GM19193 (cell line): Measurements from ENCODE around the gene CYP2W1.

ENCODE experiments used
- POLR2A ChIP-seq: IDR thresholded peaks from 4 replicates; pipeline ENCODE4 v1.6.1; 2011; ENCODE audit not compliant: insufficient read depth, insufficient read length; ENCODE audit errors: extremely low read depth

CYP2W1 gene, protein sequence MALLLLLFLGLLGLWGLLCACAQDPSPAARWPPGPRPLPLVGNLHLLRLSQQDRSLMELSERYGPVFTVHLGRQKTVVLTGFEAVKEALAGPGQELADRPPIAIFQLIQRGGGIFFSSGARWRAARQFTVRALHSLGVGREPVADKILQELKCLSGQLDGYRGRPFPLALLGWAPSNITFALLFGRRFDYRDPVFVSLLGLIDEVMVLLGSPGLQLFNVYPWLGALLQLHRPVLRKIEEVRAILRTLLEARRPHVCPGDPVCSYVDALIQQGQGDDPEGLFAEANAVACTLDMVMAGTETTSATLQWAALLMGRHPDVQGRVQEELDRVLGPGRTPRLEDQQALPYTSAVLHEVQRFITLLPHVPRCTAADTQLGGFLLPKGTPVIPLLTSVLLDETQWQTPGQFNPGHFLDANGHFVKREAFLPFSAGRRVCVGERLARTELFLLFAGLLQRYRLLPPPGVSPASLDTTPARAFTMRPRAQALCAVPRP

DNA sequence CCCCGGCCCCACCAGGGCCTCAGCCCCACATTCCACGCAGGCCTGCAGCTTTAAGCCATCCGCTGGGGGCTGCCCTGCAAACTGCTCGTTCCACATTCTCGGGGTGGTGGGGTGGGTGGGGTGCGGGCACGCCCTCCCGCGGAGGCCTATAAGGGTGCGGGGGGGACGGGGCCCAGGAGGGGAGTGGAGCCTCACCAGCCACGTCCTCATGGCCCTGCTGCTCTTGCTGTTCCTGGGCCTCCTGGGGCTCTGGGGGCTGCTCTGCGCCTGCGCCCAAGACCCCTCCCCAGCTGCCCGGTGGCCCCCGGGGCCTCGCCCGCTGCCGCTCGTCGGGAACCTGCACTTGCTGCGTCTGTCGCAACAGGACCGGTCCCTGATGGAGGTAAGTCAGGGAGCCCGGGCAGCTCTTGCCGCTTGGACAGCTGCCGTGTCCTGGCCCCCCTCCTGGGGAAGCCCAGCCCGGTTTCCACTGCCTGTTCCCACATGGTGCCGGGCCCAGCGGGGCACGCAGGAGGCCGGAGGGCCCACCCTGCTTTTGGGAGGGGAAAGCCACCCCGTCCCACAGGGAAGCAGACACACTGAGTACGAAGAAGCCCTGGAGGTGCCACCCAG lies at the start of gene CYP2W1:
CYP2W1 (plus strand) TSS at position 178 of the 612 bp plus-strand sequence; CDS start at position 209, 31 bp downstream.
- TF ChIP-seq POLR2A, result no peak

DNA sequence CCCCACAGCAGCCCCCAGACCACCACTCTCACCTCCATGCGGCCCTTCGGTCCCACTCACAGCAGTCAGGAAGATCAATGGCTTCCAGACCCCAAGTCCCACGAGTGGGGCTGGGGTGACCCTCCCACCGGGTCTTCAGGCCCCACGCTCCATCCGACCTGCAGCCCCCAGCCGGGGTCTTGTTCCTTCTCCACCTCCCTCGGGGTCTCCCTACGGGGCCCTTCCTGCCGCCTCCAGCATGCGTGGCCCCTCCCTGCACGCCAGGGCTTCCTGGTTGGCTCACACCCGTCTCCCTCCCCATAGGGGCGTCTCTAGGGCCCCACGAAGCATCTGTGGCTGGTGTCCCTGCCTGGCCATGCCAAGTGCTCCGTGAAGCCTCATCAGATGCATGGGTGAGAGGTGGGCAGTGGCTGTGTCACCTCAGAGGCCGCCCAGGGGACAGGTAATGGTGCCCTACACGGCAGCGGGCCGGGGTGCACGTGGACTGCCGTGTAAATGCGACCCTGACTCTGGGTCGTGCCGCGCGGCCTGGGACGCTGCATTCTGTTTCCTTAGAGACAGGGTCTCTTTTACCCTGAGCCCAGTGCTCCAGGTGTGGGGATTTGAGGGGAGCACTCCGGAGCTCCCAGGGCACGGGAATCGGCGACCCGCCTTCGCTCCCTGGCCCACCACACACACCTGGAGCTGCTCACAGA lies 48.4 kb upstream of the CYP2W1 start:
- TF ChIP-seq POLR2A, result no peak

DNA sequence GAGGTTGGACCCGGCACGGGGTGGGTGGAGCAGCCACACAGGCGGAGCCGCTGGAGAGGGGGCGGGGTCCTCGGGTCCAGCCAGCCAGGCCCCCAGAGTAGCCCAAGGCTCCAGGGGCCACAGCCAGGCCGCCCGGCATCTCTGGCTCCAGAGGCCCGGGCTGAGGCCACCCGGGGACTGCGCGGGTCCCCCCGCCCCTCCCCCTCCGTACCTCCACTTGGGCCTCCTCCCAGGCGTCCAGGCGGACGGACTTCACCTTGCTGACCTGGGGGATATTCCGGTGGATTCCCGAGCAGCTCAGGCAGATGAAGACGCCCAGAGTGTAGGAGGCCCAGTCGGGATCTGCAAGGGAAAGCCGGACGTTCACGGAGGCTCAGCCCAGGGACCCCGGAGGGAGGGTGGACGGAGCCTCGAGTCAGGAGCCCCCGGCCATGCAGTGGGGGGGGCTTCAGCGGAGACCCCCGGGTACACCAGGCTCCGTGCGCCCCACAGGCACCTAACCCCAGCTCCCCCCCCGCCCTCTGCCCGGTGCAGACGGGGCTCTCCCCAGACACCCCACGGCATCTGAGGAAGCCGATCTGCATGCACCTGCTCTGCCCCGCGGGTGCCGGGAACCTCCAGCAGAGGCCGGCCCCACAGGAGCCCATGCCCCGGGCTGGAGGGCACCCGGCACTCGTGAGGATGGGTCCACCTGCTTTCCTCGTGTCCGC lies 47.7 kb upstream of the CYP2W1 start:
- TF ChIP-seq POLR2A, result no peak

DNA sequence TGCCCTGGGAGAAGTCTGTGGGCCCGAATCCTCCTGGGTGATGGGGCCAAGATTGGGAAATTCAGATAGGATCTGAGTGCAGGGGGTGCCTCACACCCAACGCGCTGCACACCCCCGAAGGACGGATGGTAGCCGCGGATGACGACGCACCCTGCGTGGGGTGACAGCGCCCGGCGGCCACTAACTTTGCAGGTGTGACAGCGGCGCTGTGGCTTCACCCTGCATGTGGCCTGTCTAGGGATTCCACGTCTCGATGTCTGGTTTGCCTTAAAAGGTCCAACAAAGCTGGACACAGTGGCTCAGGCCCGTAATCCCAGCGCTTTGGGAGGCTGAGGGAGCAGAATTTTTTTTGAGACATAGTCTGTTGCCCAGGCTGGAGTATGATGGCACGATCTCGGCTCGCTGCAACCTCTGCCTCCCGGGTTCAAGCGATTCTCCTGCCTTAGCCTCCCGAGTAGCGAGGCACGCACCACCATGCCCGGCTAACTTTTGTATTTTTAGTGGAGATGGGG lies 47.1 kb upstream of the CYP2W1 start:
- TF ChIP-seq POLR2A, result no peak

DNA sequence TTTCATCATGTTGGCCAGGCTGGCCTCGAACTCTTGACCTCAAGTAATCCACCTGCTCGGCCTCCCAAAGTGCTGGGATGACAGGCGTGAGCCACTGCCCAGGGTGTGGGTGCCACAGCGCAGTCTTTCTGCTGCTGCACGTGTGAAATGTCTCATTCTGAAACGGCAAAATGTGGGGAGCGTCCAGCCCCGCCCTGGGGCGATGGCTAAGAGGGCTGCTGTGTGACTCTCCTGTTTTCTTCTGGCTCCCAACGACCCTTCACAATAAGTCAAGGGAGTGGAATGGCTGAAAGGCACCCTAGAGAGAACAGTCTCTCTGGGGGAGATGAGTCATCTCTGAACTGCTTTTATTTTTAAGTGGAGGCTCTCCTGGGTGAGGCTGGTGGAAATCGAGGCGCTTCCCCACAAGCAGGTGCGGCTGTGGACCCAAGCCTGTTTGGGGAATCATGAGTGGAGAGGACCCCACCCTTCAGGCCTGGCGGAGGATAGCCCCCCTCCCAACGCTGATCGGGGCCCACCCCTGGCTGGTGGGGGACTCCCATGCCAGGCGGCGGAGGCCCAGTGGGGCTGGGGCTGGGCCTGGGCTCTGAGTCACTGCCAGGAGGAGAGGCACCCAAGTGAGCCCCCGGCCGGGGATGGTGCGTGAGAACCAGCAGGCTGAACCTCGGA lies 46.5 kb upstream of the CYP2W1 start:
- no peak for TF ChIP-seq POLR2A

DNA sequence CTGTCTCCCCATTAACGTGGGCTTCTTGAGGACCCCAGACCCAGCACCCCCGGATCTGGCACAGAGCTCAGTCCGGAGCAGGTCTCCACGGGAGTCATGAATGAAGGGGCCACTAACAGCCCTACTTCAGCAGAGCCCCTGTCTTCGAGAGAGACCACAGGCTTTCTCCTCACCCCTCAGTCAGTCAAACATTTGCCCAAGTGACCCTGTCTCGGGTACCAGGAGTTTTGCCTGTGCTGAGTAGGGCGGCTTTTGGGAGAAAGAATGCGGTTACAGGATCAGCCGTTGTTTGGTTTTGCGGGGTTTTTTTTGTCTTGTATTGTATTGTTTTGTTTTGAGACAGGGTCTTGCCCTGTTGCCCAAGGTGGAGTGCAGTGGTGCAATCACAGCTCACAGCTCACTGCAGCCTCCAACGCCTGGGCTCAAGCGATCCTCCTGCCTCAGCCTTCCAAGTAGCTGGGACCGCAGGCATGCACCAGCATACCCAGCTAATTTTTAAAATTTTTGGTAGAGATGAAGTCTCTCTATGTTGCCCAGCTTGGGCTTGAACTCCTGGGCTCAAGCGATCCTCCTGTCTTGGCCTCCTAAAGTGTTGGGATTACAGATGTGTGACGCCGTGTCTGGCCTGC lies 45.0 kb upstream of the CYP2W1 start:
- TF ChIP-seq POLR2A, result no peak

DNA sequence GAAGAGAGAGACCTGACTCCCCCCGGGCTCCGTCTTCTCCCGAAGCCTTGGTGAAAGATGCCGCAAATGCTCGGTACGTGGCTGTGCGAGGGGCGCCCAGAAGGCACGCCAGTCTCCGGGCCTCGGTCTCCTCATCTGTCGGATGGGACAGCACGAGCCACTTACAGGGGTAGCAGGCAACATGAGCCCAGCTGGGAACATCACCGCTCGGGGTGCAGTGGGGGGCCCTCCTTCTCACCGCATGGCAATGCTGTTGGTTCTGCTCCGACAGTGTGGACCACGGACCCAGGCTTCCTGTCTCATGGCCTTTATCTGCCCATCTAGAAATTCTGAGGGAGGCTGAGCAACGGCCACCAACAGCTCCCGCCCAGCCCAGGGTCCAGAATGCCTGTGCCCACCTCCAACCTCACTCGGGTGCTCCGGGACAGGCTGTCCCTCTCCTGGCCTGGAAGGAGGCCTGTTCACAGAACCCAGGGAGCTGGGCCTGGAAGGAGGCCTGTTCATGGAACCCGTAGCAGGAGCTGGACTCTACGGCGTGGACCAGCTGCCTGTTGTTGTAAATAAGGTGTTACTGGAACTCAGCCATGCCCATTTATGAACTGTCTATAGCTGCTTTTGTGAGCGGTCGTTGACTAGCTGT lies 44.3 kb upstream of the CYP2W1 start:
- TF ChIP-seq POLR2A, result no peak

DNA sequence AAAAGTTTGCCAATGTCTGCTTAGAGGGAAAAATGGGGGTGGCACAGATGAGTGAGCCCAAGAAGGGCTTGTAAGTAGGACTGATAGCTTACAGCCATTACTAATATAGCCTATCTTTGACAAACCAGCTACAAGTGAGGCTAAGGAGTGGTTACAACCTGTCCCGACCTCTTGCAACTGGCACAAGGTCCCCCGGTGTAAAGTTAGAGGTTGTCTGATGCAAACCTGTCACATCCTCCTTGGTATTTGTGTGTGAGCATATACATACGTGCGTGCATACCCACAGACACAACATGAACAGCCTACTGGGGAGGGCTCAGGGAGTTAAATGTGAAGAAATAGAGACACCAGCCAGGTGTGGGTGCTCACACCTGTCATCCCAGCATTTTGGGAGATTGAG lies 43.1 kb upstream of the CYP2W1 start:
- no peak for TF ChIP-seq POLR2A

DNA sequence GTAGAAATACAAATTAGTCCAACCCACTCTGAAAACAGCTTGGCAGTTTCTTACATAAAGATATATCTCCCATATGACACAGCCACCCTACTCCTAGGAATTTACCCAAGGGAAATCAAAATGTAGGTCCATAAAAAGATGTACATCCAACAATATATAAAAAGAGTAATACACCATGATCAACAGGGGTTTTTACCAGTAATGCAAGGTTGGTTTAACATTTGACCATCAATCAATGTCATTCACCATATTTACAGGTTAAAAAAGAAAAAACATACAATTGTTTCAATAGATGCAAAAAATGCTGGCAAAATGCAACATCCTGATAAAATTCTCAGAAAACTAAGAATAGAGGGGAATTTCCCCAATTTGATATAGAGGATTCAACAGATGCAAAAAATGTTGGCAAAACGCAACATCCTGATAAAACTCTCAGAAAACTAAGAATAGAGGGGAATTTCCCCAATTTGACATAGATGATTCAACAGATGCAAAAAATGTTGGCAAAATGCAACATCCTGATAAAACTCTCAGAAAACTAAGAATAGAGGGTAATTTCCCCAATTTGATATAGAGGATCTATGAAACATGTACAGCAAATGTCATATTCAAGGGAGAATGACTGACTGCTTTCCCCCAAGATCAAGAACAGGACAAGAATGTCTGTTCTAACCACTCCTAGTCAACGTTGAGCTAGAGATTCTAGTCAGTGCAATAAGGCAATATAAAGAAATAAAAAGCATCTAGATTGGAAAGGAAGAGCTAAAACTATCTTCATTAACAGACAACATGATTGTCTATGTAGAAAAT lies 42.2 kb upstream of the CYP2W1 start:
- TF ChIP-seq POLR2A, result no peak

DNA sequence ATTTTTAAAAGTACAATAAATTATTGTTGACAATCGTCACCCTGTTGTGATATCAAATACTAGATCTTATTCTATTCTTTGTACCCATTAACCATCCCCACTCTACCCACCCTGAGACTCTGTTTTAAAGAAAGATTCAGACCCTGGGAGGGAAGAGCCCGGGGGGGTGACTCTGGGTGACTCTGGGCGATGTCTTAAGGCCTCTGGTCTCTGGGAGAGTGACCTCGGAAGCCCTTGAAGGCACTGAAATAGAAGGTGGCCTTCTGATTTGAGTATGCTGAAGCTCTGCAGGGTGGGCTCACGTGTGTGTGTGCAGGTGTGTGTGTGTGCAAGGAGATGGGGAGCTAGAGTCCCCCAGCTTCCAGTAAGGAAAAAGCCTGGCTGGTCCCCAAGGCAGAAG lies 38.2 kb upstream of the CYP2W1 start:
- no peak for TF ChIP-seq POLR2A

DNA sequence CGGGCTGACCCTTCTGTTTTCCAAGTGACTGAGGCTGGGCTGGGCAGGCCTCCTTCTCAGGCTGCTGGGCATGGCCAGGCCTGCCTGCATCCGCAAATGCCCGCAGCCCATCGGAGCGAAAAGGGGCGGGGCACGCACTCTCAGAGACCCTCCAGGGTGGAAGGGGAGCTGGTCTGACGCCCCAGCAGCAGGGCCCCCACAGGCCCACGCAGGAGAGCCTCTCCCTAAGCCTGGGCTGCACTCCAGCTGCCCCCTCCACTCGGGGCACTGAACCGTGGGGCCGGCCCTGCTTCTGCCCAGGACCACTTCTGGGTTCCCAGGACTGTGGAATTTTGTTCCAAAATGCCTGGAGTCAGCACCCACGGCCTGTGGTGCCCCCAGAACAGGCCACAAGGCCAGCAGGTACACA lies 37.8 kb upstream of the CYP2W1 start:
- TF ChIP-seq POLR2A, result no peak

DNA sequence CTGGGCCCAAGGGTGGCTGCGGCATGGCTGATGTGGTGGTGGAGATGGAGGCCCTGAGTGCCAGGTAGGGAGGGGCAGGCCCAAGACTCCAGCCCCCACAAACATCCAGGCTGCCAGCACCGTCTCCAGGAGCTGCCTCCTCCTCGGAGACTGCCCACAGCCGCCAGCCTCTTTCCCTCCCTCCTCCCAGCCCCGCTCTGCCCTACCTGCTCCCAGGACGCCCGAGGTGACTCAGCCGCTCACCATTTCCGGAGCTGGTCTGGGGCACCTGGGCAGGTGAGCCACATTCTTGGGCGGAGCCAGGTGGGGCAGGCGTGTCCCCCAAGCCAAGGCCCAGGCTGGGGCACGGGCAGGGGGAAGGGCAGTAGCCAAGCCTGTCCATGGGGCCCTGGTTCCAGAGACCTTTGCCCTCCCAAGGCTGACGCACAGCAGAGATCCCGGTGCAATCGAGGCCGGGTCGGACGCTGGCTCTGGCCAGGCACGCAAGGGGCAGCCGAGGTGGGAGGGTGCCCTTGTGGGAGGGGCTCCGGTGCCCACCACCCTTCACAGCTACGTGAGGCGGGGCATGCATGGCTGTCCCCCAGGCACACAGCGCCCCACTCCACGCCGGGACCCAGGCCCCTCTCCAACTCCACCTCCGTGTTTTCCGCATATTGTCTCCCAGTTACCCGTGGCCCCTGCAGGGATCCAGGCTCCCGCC lies 37.3 kb upstream of the CYP2W1 start:
- TF ChIP-seq POLR2A, result no peak
